HG03097 (cell line): ENCODE data around the gene YPEL1.
"Not testable (repeated sequence)": the region's sequence is repeated elsewhere in the genome, so short reads cannot be mapped to it uniquely, and the experiment has no call there.

Experiments used
- ATAC-seq: cut with Tn5 transposase; IDR thresholded peaks from one replicate; pipeline ENCODE4 v1.9.1; 2021; ENCODE audit not compliant: unreplicated experiment, low FRiP score

YPEL1 gene

DNA sequence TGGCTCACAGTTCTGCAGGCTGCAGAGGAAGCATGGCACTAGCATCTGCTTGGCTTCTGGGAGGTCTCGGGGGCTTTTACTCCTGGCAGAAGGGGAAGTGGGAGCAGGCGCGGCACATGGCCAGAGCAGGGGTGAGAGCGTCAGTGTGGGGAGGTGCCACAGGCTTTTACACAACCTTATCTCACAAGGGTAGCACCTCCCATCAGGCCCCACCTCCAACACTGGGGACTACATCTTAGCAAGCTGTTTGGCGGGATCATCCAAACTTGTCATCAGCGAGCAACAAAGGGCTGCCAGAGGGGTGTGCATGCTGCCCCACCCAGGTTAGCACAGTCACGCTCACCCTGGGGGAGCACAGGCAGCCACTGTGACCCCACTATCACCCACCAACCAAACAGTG, 18.9 kb upstream of the YPEL1 start:
- ATAC-seq: no peak

DNA sequence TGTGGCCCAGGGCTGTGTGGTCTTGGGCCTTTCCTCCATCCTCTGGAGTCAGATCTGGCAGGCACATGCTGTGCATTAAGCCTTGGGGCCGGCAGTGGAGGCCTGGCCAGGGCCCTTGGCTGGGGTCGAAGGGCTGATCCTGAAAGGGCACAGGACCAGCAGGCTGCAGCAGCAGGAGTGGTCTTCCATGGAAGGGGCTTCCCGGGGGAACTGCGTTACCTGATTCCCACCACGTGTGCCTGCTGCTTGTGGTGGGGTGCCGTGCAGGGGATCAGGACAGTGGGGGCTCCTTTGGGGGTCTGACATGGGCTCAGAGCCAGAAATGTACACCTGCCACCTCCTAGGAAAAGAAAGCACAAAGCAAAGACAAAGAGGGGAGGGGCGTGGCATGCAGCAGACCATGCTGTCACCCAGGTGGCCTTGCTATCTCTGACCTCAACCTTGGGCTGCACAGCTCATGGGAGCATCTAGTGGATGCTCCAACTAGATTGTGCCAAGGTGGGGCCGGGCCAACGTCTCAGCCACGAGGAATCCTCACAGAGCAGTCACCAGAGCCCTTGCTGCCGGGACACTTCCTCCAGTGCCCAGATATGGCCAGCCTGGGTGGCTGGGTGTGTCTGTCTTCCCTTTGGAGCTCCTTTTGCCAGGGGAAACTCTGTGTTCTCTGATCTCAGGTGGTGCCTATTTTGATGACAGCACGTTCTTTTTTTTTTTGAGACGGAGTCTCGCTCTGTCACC, 17.9 kb upstream of the YPEL1 start:
- ATAC-seq: no peak

DNA sequence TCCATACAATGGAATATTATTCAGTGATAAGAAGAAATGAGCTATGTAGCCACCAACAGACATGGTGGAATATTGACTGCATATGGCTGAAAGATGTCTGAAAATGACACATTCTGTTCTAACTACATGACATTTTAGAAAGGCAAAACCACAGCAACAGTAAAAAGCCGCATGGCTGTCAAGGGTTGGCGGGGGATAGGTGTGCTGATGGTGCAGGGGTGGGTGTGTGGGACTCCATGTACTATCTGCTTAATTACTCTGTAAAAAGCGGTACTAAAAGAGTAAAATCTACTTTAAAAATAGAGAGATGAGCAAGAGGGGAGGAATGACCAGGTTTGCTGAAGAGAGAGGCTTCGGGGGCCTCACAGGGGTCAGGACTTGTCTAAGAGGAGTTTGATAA, 16.7 kb upstream of the YPEL1 start:
- ATAC-seq: no peak

DNA sequence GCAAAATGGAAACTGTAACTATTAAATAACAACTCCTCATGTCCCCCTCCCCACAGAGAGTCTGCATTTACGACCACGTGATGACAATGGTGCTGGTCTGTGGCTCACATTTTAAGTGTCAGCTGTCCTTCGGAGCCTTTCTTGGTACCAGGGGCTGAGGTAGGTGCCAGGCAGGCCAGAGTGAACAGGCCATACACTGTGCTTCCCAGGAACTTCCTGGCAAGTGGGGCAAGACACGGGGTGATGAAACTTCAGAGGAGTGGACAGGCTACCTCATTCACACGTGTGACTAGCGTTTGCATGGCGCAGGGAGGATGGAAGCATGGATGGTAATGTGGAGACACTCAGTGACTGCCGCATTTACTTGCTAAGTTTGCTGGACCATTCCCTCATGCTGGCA, 10.4 kb upstream of the YPEL1 start:
- ATAC-seq: no peak

DNA sequence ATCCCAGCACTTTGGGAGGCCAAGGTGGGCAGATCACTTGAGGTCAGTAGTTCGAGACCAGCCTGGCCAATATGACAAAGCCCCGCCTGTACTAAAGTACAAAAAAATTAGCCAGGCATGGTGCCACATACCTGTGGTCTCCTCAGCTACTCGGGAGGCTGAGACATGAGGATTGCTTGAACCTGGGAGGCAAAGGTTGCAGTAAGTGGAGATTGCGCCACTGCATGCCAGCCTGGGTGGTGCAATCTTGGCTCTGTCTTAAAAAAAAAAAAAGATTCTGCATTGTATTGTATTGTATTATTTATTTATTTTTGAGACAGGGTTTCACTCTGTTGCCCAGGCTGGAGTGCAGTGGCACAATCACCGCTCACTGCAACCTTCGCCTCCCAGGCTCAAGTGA, 9.3 kb upstream of the YPEL1 start:
- ATAC-seq: not testable (repeated sequence)

DNA sequence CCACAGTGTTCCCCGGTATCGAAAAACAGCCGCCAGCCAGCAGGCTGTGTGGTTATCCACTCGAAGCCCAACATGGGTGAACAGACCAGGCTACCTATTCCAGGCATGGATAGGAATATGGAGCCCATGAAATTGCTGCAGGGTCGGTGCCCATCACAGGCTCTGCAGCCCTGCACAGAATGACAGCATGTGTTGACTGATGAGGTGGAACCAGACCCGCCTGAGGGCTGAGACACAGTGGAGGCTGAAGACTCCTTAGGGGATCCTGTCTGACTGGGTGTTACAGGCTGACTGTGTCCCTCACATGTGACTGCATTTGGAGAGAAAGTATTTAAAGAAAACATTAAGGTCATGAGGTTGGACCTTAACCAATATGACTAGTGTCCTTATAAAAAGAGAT, 6.2 kb upstream of the YPEL1 start:
- ATAC-seq: no peak

DNA sequence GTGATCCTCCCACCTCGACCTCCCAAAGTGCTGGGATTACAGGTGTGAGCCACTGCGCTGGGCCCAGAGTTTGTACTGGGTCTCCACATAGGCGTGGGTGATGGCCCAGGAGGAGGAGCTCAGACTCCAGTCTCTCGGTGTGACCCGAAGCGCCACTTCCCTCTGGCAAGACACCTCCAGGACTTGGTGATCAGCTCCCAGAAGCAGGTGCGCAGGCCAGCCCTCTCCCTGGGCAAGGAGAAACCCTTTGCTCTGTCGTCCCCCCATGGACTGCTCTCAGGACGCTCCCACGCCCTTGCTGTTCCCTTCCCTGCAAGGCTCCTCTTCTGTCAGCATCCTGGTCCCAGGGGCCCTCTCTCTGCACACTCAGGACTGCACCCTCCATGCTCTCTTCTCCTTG, 5.5 kb upstream of the YPEL1 start:
- no peak for ATAC-seq

DNA sequence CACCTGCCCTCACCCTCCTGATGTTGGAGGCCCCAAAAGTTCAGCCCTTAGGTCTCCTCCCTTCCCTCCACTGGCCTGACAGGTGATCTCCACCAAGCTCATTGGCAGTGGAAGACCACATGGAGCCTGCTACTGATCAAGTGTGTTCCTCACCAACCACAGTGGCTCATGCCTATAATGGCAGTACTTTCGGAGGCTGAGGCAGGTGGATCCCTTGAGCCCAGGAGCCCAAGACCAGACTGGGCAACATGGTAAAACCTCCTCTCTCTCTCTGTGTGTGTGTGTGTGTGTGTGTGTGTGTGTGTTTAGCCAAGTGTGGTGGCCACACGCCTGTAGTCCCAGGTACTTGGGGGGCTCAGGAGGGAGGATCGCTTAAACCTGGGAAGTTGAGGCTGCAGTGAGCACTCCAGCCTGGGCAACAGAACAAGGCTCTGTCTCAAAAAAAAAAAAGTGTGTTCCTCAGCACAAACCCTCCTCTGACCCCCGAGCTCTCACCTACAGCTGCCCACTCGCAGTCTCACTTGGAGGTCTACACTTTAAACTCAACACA, 4.3 kb upstream of the YPEL1 start:
- ATAC-seq: no peak

DNA sequence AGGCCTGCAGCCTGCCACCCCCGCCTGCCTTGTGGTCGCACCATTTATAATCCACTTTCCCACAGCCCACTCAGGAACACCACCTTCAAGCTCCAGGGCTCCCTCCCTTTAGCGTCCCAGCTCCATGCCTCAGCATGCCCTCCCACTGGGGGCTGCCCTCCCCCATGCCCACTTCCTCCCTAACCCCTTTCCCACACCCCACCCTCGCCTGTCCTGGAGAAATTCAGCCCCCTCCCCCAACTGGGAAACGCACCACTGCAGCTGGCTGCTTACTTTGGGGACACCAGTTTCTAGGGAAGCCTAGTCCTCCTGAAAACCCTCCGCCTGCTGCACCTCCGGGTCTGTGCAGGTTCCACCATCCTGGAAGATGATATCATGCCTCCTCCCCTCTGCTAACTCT, 3.4 kb upstream of the YPEL1 start:
- ATAC-seq: no peak

DNA sequence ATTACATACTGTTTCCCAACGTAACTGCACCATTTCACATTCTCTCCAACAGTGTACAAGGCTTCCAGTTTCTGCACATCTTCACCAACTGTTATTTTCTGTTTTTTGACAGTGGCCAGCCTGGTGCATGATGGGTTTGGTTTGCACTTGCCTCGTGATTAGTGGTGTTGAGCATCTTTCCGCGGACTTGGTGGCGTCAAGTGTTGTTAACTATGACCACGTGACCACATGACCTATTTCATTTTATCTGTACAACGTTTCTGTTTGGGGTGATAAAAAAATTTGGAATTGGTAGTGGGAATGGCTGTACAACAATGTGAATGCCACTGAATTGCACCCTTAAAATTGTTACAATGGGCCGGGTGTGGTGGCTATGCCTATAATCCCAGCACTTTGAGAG, 2.5 kb upstream of the YPEL1 start:
- no peak for ATAC-seq

DNA sequence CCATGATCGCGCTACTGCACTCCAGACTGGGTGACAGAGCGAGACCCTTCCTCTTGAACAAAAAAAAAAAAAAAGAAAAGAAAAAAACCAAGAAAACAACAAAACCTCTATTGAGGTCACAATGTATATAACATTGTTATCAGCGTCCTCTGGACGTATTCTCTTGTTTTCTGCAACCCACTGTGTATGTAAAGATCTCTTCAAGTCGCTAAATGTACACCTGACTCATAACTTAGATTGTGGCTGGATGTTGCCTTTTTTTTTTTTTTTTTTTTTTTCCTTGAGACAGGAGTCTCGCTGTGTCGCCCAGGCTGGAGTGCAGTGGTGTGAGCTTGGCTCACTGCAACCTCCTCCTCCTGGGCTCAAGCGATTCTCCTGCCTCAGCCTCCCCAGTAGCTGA, 1.4 kb upstream of the YPEL1 start:
- no peak for ATAC-seq

DNA sequence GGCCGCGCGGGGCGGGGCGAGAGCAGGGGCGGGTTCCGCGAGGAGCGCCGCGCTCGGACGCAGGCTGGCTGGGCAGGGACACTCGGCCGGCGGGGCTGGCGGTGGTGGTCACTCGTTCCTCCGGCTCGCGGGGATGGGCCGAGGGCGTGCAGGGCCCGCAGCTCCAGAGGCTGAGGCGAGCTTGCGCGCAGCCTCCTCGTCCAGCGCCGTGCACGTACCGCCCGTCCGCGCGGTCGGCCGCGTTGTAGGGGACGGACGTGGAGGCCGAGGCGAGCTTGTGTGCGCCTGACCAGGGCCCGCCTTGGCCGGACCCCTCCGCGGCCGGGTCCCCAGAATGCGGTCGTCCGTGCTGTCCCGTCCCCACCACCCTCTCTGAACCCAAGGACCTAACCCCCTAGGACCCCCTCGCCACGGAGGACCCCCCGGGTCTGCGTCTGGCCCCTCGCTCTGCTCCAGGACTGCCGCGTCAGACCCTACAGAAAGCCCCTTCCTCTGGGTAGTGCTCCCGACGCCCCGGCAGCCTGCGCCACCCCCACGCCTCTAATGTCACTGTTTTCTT, 569 bp upstream of the YPEL1 start:
- peak; percentile 10 for ATAC-seq

DNA sequence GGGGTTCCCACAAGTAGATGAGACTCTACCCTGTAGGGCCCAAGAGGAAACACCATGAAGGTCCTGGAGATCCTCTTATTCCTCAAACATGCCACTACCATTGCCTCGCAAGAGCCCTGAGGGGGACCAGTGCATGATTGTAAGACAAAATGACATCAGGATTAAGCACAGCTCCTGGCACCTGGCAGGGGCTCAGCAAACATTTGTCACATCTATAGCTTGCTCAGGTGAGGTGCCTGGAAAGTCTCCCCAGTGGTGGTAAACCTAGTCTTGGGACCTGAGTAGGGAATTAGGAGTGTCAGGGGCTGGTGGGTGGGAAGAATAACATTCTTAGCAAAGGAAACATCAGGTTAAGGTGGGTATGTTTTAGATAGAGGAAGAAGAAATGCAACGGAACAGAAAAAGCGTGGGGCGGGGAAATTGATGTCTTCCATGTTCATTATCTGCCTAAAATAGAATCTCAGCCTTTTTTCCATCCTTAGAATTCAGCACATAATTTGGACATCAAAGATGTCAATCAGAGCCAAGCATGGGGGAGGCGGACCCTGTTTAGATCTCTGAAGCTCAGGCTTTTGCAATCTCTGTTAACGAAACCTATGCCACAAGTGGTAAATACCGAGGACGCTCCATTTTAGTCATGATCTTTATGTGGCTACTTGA, 924 bp downstream of the YPEL1 start:
- no peak for ATAC-seq

DNA sequence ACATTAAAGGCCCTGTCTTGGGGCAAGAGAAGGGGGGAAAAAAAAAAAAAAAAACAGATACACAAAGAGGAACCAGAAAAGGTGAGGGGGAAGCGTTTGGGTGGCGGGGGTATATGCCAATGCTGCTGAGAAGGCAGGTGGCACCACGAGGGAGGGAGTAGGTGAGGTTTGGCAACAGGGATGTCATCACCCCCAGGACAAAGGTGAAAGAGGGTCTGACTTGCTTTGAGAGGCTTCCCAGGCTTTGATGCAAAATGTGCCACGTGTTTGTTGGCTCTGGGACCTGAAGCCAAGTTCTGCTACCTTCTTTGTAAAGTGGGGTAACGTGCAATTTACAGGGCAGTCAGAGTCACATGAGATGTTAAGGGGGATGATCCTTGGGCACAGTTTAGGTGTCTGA, 4.1 kb downstream of the YPEL1 start:
- no peak for ATAC-seq

DNA sequence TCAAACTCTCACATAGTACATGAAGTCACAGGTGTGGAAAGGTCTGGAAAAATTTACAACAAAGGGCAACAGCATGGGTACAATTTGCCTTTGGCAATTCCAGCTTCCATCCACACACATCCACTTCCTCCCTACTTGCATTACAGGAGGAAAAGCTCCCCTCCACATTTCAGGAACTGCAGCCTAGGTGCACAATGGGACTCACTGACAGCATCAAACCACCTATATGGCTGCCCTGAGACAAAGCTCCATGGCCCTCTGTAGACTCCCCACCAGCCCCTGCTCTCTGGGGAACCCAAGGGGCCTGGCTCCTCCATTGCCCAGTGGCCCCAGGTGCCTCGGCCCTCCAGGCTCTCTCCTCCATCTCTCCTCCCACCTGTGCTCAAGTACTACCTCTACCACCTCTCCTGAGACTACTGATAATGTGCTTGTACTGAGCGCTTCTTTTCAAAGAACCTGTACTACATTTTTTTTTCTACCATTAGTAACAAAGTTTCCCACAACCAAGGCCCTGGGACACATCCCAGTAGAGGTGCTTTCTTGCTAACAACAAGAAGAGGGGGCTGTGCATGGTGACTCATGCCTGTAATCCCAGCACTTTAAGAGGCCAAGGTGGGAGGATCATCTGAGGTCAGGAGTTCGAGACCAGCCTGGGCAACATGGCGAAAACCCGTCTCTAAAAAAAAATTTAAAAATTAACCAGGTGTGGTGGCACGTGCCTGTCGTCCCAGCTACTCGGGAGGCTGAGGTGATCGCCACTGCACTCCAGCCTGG, 4.9 kb downstream of the YPEL1 start:
- ATAC-seq: no peak

DNA sequence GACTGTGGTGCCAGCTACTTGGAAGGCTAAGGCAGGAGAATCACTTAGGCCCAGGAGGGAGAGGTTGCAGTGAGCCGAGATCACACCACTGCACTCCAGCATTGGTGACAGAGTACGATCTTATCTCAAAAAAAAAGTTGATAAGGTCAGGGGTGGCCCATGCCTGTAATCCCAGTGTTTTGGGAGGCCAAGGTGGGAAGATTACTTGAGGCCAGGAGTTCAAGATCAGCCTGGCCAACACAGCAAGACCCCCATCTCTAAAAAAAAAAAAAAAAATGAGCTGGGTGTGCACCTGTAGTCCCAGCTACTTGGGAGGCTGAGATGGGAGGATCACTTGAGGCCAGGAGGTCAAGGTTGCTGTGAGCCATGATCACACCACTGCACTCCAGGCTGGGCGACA, 6.4 kb downstream of the YPEL1 start:
- ATAC-seq: not testable (repeated sequence)

DNA sequence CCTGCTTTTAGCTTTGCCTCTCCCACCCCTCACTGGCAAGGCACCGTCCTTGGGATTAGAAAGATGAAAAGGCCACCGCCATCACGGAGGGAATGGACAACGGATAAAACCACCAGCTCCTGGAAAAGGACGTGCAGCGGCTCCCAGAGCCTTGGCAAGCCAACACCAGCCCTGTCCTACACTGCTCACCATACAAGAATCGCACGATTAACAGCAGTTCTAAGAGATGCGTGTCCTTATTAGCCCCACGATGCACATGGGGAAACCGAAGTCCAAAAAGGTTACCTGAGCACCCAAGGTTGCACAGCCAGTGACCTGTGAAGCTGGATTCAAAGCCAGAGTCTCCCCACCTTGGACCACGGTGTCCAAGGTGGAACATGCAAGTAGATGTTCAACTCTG, 7.3 kb downstream of the YPEL1 start:
- no peak for ATAC-seq

DNA sequence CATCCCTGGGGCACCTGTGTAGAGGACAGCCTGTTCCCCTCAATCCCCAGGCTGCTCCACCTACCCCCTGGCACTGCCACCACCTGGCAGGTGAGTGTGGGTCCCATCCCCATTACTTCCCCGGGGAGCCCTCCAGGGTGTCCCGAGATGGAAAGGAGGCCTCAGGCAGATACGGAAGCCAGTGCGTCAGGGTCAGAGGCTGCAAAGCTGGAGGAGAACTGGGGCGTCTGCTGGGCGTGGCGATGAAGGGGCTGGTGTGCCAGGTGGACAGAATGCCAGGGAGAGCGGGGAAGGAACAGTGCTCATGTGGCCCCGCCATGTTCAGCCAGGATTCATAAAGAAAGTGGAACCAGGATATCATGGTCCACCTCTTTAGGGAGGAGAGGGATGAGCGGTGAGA, 7.8 kb downstream of the YPEL1 start:
- ATAC-seq: no peak

DNA sequence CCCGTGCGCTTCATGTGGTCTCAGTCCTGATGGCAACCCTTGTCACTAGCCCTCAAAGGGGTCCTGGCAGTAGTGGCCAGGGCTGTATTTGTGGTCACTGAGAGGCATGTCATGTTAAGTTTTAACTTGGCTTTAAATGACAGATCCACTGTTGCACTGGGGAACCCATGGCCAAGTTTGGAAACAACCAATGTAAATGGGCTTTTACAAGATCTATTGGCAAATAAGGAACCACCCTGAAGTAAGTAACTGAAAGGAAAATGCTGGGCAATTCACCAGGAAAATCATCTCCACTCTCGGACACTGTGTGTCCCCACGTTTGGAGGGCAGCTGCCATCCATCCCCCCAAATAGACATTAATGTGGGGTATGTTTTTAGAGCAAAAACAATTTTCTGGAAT, 8.4 kb downstream of the YPEL1 start:
- no peak for ATAC-seq

DNA sequence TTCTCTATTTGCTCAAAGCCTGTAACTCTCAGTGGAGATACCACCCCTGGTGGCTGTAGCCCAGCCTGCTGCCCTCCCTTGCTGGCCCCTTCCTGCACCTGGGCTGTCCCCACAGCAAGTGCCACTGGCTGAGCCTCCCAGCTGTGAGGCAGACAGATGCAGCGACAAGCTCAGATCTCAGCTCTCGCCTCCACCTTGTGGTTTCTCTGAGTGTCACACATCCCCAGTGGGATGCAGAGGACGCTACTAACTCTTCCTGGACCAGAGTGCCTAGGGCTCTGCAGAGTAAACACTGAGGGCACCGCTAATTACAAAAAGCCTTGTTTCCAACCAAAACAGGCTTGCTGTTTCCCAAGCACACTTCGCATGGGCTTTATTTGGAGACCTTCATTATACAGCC, 8.9 kb downstream of the YPEL1 start:
- ATAC-seq: no peak

DNA sequence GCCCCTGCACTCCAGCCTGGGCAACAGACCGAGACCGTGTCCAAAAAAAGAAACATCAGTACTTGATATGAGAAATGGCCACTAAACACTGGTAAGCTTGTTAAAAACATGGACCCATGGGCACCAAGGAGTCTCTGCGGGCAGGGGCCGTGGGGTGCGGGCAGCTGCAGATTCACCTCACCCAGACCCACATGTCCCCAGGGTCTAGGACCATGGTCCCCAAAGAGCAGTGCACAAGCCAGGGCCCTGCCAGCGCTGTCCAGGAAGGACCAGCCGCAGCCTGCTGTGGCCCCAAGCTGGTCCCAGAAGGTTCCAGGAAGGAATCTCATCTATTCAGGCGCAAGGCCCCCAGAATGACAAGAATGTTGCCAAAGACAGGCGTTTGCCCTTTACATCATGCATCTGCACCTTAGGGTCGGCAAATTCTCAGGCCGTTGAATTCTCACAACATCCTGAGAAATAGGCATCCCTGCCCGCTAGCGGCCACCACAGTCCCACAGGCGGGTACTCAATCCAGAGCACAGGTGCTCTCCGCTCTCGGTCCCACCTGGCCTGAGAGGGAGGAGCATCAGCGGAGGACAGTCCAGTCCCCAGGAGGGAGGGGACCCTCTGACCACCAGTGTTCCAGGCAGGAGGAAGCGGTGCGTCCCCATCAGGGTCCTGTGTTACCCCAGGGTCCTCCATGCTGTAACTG, 9.5 kb downstream of the YPEL1 start:
- no peak for ATAC-seq
